ENCODE data around the gene MRPL18. TPM values are rescaled to one million over a fixed set of nuclear protein-coding genes. Genes with fewer than 3 reads are reported as not detected.

Gene MRPL18
- total and polyA plus RNA-seq, 2 of the 8 experiments (the other 6 are each of a cell fraction or from before 2014, with no cell fraction given): 58.7 to 79.8 TPM

- Histone ChIP-seq H4K91ac (replicated peaks; ENCODE audit: insufficient read length, low read length) (no peak overlapping the region), H3K14ac (ENCODE audit: insufficient read length) (no peak overlapping the region), H3K27me3 (replicated peaks in 1 of 4; ENCODE audit: control insufficient read depth in 3 of 4, extremely low read depth in 1 of 4, insufficient read depth in 3 of 4, low read length in 3 of 4) (no peaks in the 10 kb centered on the region), H3K79me2 (ENCODE audit: control insufficient read depth in 1 of 2, insufficient read depth in 2 of 2, low read length in 2 of 2) (peaks cover 0 to 51% of the 10 kb centered on the region in 2 experiments; a peak in 2 of 4 replicates), H4K8ac (ENCODE audit: extremely low read depth, insufficient read depth, low read length) (no peak overlapping the region), H2BK120ac (replicated peaks; ENCODE audit: low read depth, low read length) (no peak overlapping the region), H4K5ac (ENCODE audit: insufficient read length, low read depth, low read length) (no peak overlapping the region), H2BK15ac (ENCODE audit: low read length) (no peak overlapping the region), H3K9me3 (ENCODE audit: insufficient read depth in 2 of 2, low read depth in 1 of 2, low read length in 1 of 2) (no peaks in the 10 kb centered on the region), H3K4me1 (replicated peaks in 1 of 4; ENCODE audit: control insufficient read depth in 3 of 4, insufficient read depth in 4 of 4, low read length in 3 of 4) (no peaks in the 10 kb centered on the region; a peak in 1 of 7 replicates), H3K79me1 (ENCODE audit: low read depth, low read length) (no peaks in the 10 kb centered on the region), H3K36me3 (ENCODE audit: control insufficient read depth in 2 of 4, insufficient read depth in 4 of 4, low read length in 3 of 4) (peaks cover 32 to 93% (median 82%) of the 10 kb centered on the region in 4 experiments), H2BK12ac (ENCODE audit: low read depth, low read length) (no peak overlapping the region), H2BK5ac (ENCODE audit: low read depth, low read length) (no peak overlapping the region), H3K4ac (replicated peaks; ENCODE audit: insufficient read length, low read depth, low read length) (no peak overlapping the region), H3K56ac (replicated peaks; ENCODE audit: insufficient read length, low read depth, low read length) (no peak overlapping the region), H3K9ac (replicated peaks in 1 of 4; ENCODE audit: extremely low read depth in 1 of 4, low read depth in 3 of 4, low read length in 3 of 4) (no peak overlapping the region), H3K4me3 (ENCODE audit: extremely low read depth in 1 of 4, insufficient read depth in 2 of 4, low read depth in 3 of 4, low read length in 4 of 4) (no peak overlapping the region), H2AK5ac (ENCODE audit: low read depth, low read length) (no peak overlapping the region), H4K20me1 (replicated peaks in 1 of 2; ENCODE audit: control insufficient read depth in 1 of 2, insufficient read depth in 2 of 2, low read length in 2 of 2) (peaks cover 6% of the 10 kb centered on the region in 2 experiments), H3K23me2 (ENCODE audit: low read depth, low read length) (no peaks in the 10 kb centered on the region), H2BK20ac (ENCODE audit: low read length) (no peak overlapping the region), H2AFZ (ENCODE audit: low read length) (no peak overlapping the region), H3K18ac (ENCODE audit: extremely low read depth, low read length) (no peak overlapping the region), H3K27ac (ENCODE audit: low read depth, low read length) (no peak overlapping the region), H3K4me2 (ENCODE audit: insufficient read depth in 1 of 2, low read depth in 2 of 2, low read length in 2 of 2) (no peak overlapping the region), H3K23ac (ENCODE audit: insufficient read length) (no peak overlapping the region)
- FAIRE-seq: no peak
- POLR2A ChIA-PET (ENCODE audit: partially characterized antibody): interaction anchor here (1.6 to 1.7 kb wide), 2 partner anchors 9 to 12 kb away, joined by 4 to 5 read pairs; no protein-coding TSS in a partner anchor
- CTCF ChIA-PET (ENCODE audit: partially characterized antibody): no interaction called here
- DNase-seq (ENCODE audit: low read depth in 1 of 2, low spot score in 2 of 2): no peak
- 93% methylated on average over 7 of the region's 7 CpGs; no CpG with 5 or more reads in 1 of the 2 experiments for WGBS, 2 experiments (ENCODE audit: extremely low coverage in 1 of 2, insufficient coverage in 1 of 2, insufficient read length in 1 of 2, insufficient replicate concordance in 2 of 2, low coverage in 1 of 2, low lambda C conversion rate in 2 of 2, missing lambda C conversion rate in 1 of 2)
- no peak for TF ChIP-seq RAD21 (IDR thresholded peaks at IDR 0.05 in 1 of 2, conservative IDR thresholded peaks at IDR 0.05 in 1 of 2; ENCODE audit: low read depth in 2 of 2, low read length in 2 of 2)
- no peak for TF ChIP-seq KDM4A (IDR thresholded peaks at IDR 0.05; ENCODE audit: low read depth, low read length, severe bottlenecking)
- no peak for TF ChIP-seq ATF3 (IDR thresholded peaks at IDR 0.05; ENCODE audit: insufficient read depth, low read depth, low read length)
- no peak for TF ChIP-seq BACH1 (IDR thresholded peaks at IDR 0.05; ENCODE audit: low read length)
- no peak for TF ChIP-seq SIX5 (IDR thresholded peaks at IDR 0.05; ENCODE audit: low read depth, low read length)
- TF ChIP-seq TAF1 (IDR thresholded peaks at IDR 0.05; ENCODE audit: low read depth, low read length): no peak
- no peak for TF ChIP-seq BRCA1 (IDR thresholded peaks at IDR 0.05; ENCODE audit: low read depth, low read length)
- no peak for TF ChIP-seq ZNF274 (IDR thresholded peaks at IDR 0.05; ENCODE audit: borderline replicate concordance, extremely low read depth, low read length)
- no peak for TF ChIP-seq E2F6 (IDR thresholded peaks at IDR 0.05)
- TF ChIP-seq RFX5 (IDR thresholded peaks at IDR 0.05; ENCODE audit: borderline replicate concordance, low read depth, low read length): no peak
- no peak for TF ChIP-seq NRF1 (IDR thresholded peaks at IDR 0.05; ENCODE audit: low read depth, low read length)
- TF ChIP-seq POLR2A (IDR thresholded peaks at IDR 0.05; ENCODE audit: control extremely low read depth in 1 of 2, low read depth in 2 of 2, low read length in 2 of 2): no peak
- TF ChIP-seq NANOG (IDR thresholded peaks at IDR 0.05; ENCODE audit: insufficient read depth, low read depth, low read length, poor library complexity, severe bottlenecking): no peak
Observed at GRCh38 chr6:159745081-159745480, 45.2 kb upstream of the MRPL18 start.

All from H1 (cell line).